Hematopoietic multipotent progenitor cell treated with erythropoietin and hydrocortisone succinate and interleukin-3 and kit ligand, for 17 days (in vitro differentiated cells): Measurements from ENCODE around the gene MAPK1.
A peak's percentile ranks its signal among the peaks of the same experiment; 100 is the strongest.
"Not testable (repeated sequence)": the region's sequence is repeated elsewhere in the genome, so short reads cannot be mapped to it uniquely, and the experiment has no call there.

Source experiments
- DNase-seq: peaks from one replicate; pipeline ENCODE4 v3.0.0-alpha.2; 2015; ENCODE audit warnings: low spot score

Gene MAPK1

GRCh38 chr22:21725956-21726649 is 141.3 kb downstream of the MAPK1 start:
- DNase-seq = no peak

GRCh38 chr22:21724496-21724895 is 142.9 kb downstream of the MAPK1 start:
- not testable (repeated sequence) for DNase-seq

GRCh38 chr22:21721195-21721852 is 146.1 kb downstream of the MAPK1 start:
- not testable (repeated sequence) for DNase-seq

- not testable (repeated sequence) for DNase-seq
These were observed 147.1 kb downstream of the MAPK1 start for GRCh38 chr22:21720191-21720859.

- no peak for DNase-seq
These were observed 148.4 kb downstream of the MAPK1 start for GRCh38 chr22:21719024-21719423.

GRCh38 chr22:21718499-21718898 is 148.9 kb downstream of the MAPK1 start:
- no peak for DNase-seq

GRCh38 chr22:21716395-21717122 is 150.9 kb downstream of the MAPK1 start:
- DNase-seq = not testable (repeated sequence)

GRCh38 chr22:21714786-21715185 is 152.7 kb downstream of the MAPK1 start:
- no peak for DNase-seq

GRCh38 chr22:21714059-21714770 is 153.2 kb downstream of the MAPK1 start:
- no peak for DNase-seq

- no peak for DNase-seq
These were observed 153.9 kb downstream of the MAPK1 start for GRCh38 chr22:21713428-21714058.

GRCh38 chr22:21712751-21713427 is 154.6 kb downstream of the MAPK1 start:
- peak; percentile 69 for DNase-seq

- DNase-seq = no peak
These were observed 155.6 kb downstream of the MAPK1 start for GRCh38 chr22:21711851-21712250.

GRCh38 chr22:21710156-21710555 is 157.3 kb downstream of the MAPK1 start:
- DNase-seq = no peak

- no peak for DNase-seq
These were observed 157.8 kb downstream of the MAPK1 start for GRCh38 chr22:21709688-21710087.

- no peak for DNase-seq
These were observed 158.5 kb downstream of the MAPK1 start for GRCh38 chr22:21708960-21709359.

- no peak for DNase-seq
These were observed 159.8 kb downstream of the MAPK1 start for GRCh38 chr22:21707677-21708076.
